Natural killer cell (primary cell): ENCODE measurements around the gene B3GALT5. TPM values are rescaled to one million over a fixed set of nuclear protein-coding genes. Genes with fewer than 3 reads are reported as not detected.

ENCODE experiments used
- ATAC-seq, 3 donors: fragments of 150-1000 bp in 2 of 3; fragments of 200-7000 bp in 1 of 3; cut with Tn5 transposase; 1 replicate in 1 of 3; 2 replicates in 2 of 3; pipeline ENCODE4 v1.10.0; 2021; ENCODE audit warnings: mild to moderate bottlenecking in 2 of 3, moderate library complexity in 2 of 3
- DNase-seq, 2 donors: peaks; one replicate each; pipeline versions ENCODE4 v3.0.0 to v3.0.0-alpha.2; 2013 to 2021; ENCODE audit warnings: mixed read lengths in 1 of 2
- H3K27ac ChIP-seq: one replicate; pipeline ENCODE4 v1.5.1; 2013; ENCODE audit warnings: mild to moderate bottlenecking, low read length
- H3K27me3 ChIP-seq: one replicate; pipeline ENCODE4 v1.6.1; 2013; ENCODE audit warnings: low read length; ENCODE audit not compliant: control insufficient read depth, insufficient read depth
- H3K36me3 ChIP-seq: one replicate; pipeline ENCODE4 v1.6.1; 2013; ENCODE audit warnings: low read length; ENCODE audit not compliant: control insufficient read depth, insufficient read depth
- H3K4me1 ChIP-seq: one replicate; pipeline ENCODE4 v1.6.1; 2013; ENCODE audit warnings: low read length; ENCODE audit not compliant: control insufficient read depth, insufficient read depth
- H3K4me3 ChIP-seq: one replicate; pipeline ENCODE4 v1.5.1; 2013; ENCODE audit warnings: low read length
- H3K9me3 ChIP-seq: one replicate; pipeline ENCODE4 v1.6.1; 2013; ENCODE audit warnings: low read length; ENCODE audit not compliant: control insufficient read depth, insufficient read depth
- H3K27ac Mint-ChIP-seq, 2 donors: one replicate each; pipeline ENCODE4 v1.8.0; 2022; ENCODE audit warnings: mild to moderate bottlenecking in 2 of 2, mixed read lengths in 2 of 2, moderate library complexity in 1 of 2
- H3K27me3 Mint-ChIP-seq, 2 donors: one replicate each; pipeline ENCODE4 v1.8.0; 2022; ENCODE audit warnings: low read depth in 2 of 2, mixed read lengths in 2 of 2
- H3K36me3 Mint-ChIP-seq: one replicate; pipeline ENCODE4 v1.8.0; 2022; ENCODE audit warnings: mixed read lengths
- H3K4me1 Mint-ChIP-seq, 2 donors: one replicate each; pipeline ENCODE4 v1.8.0; 2022; ENCODE audit warnings: mixed read lengths in 2 of 2
- H3K4me3 Mint-ChIP-seq: one replicate; pipeline ENCODE4 v1.8.0; 2022; ENCODE audit warnings: mild to moderate bottlenecking, moderate library complexity, mixed read lengths
- H3K9me3 Mint-ChIP-seq, 2 donors: one replicate each; pipeline ENCODE4 v1.8.0; 2022; ENCODE audit warnings: mixed read lengths in 2 of 2
- WGBS: methylation state at CpG from one replicate; pipeline ENCODE4 v1.1.7; 2013; ENCODE audit warnings: missing lambda C conversion rate; ENCODE audit not compliant: insufficient coverage; 5-methylcytosine and 5-hydroxymethylcytosine counted together
- intact Hi-C: fragments of 100-400 bp; cut with micrococcal nuclease; formaldehyde crosslinking; loops from one replicate; pipeline ENCODE4 v1.14.2; 2022
- total RNA-seq, 4 donors: library from RNA; stranded (reverse); fragments of 120-200 nt in 1 of 4; gene quantifications; one replicate each; pipeline versions ENCODE4 v1.2.3 to v1.2.4, GENCODE V29; 2013 to 2022
- TF ChIP-seq, protein P1 (sequence below): fragments of 200-600 bp; IDR thresholded peaks from one replicate; pipeline ENCODE4 v1.8.0; 2022; ENCODE audit warnings: antibody characterized with exemption

Gene B3GALT5
- total RNA-seq, 3 donors from 2014 or later (not counting 1 experiment from before 2014, with no cell fraction given) = 0.05 TPM; not detected in 2

GRCh38 chr21:39666681-39667315 lies 54.1 kb downstream of the B3GALT5 start:
- WGBS = 86% methylated on average over 17 of the region's 17 CpGs
- Histone ChIP-seq H3K27ac (no peak overlapping the region), H3K4me1 (no peaks in the 10 kb centered on the region), H3K4me3 (no peak overlapping the region), H3K9me3 (no peaks in the 10 kb centered on the region), H3K27me3 (no peaks in the 10 kb centered on the region), H3K36me3 (no peaks in the 10 kb centered on the region)
- H3K4me1 Mint-ChIP-seq = no peaks in the 10 kb centered on the region
- DNase-seq (no peak), ATAC-seq (no peak)
- TF ChIP-seq, protein P1, sequence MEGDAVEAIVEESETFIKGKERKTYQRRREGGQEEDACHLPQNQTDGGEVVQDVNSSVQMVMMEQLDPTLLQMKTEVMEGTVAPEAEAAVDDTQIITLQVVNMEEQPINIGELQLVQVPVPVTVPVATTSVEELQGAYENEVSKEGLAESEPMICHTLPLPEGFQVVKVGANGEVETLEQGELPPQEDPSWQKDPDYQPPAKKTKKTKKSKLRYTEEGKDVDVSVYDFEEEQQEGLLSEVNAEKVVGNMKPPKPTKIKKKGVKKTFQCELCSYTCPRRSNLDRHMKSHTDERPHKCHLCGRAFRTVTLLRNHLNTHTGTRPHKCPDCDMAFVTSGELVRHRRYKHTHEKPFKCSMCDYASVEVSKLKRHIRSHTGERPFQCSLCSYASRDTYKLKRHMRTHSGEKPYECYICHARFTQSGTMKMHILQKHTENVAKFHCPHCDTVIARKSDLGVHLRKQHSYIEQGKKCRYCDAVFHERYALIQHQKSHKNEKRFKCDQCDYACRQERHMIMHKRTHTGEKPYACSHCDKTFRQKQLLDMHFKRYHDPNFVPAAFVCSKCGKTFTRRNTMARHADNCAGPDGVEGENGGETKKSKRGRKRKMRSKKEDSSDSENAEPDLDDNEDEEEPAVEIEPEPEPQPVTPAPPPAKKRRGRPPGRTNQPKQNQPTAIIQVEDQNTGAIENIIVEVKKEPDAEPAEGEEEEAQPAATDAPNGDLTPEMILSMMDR = no peak
- intact Hi-C loops = no loop called here
- no peak overlapping the region for H3K4me3 Mint-ChIP-seq
- H3K27me3 Mint-ChIP-seq = peaks cover 0 to 7% of the 10 kb centered on the region in 2 donors
- no peak overlapping the region for H3K27ac Mint-ChIP-seq
- H3K36me3 Mint-ChIP-seq = no peaks in the 10 kb centered on the region
- no peaks in the 10 kb centered on the region for H3K9me3 Mint-ChIP-seq

DNA sequence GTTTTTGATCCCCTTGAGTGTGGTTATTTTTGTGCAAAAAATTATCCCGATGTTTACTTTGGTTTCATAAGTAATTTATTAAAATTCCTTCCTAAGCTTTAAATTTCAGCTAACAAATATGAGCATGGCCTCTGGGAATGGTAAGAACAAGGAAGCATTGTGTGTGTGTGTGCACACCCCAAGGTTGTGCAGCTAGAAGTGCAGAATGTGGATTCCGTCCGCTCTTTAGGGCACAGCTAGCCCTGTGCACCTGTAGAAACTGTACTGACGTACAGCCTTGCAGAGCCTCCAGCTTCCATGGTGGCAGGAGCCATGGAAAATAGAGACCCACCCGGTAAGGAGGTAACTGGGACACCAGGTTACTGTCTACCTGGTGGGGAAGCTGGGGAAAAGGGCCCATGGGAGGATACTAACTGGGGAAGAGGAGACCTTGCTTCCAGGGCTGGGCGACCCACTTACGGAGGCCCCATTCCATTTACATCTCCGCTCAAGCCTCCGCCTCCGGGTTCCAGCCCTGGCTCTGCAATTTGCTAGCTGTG lies 54.7 kb downstream of the B3GALT5 start:
- TF ChIP-seq, protein P1 = no peak
- Histone ChIP-seq H3K4me1 (no peaks in the 10 kb centered on the region), H3K9me3 (no peaks in the 10 kb centered on the region), H3K36me3 (no peaks in the 10 kb centered on the region), H3K4me3 (no peak overlapping the region), H3K27me3 (no peaks in the 10 kb centered on the region), H3K27ac (no peak overlapping the region)
- ATAC-seq (no peak), DNase-seq (no peak)
- Mint-ChIP-seq H3K36me3 (no peaks in the 10 kb centered on the region), H3K27ac (no peak overlapping the region), H3K27me3 (peaks cover 0 to 7% of the 10 kb centered on the region in 2 donors), H3K9me3 (no peaks in the 10 kb centered on the region), H3K4me3 (no peak overlapping the region), H3K4me1 (no peaks in the 10 kb centered on the region)
- intact Hi-C loops = no loop called here
- 91% methylated on average over 9 of the region's 10 CpGs for WGBS

DNA sequence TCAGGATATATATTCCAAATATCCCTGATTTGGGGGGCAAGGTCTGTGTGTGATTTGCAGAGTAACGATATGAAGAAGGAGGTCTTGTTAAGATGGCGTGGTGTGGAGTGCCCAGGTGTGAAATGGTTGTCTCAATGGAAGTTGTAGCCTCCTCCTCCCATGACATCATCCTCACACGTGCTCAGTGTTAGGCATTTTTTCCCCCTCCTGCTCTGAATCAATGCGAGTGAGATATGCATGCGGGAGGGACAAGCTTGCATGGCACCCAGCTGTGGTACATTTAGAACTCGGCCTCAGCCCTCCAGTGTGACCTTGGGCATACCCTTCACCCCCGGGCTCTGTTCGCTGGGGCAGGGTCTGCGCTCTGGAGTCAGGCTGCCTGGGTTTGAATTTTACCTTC lies 55.6 kb downstream of the B3GALT5 start:
- ATAC-seq = no peak
- WGBS = 91% methylated on average over 8 of the region's 9 CpGs
- Histone ChIP-seq H3K9me3 (no peaks in the 10 kb centered on the region), H3K36me3 (no peaks in the 10 kb centered on the region), H3K4me1 (no peaks in the 10 kb centered on the region), H3K27ac (no peak overlapping the region), H3K4me3 (no peak overlapping the region), H3K27me3 (no peaks in the 10 kb centered on the region)
- Mint-ChIP-seq H3K27ac (no peak overlapping the region), H3K9me3 (no peaks in the 10 kb centered on the region), H3K4me1 (no peaks in the 10 kb centered on the region), H3K4me3 (no peak overlapping the region), H3K36me3 (no peaks in the 10 kb centered on the region), H3K27me3 (peaks cover 0 to 7% of the 10 kb centered on the region in 2 donors)
- TF ChIP-seq, protein P1 = no peak
- intact Hi-C loops = no loop called here
- DNase-seq = no peak

DNA sequence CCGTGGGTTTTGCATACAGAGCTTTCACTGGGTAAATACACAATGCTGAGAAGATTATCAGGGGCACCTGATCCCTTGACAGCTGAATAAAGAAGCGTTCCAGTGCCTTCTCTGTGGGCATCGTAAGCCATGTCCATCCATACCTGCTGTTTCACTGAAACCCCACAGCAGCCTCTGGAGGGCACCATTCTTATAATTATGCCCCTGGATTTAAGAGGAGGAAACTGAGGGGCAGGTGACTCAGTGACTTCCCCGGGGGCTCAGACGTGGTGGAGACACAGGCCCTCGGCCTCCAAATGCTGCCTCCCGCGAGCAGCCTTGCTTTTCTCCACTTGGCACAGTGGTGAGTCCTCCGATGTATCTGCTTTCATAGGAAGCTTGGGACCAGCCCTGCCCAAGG lies 56.7 kb downstream of the B3GALT5 start:
- TF ChIP-seq, protein P1 = no peak
- no peak for ATAC-seq
- DNase-seq = no peak
- Mint-ChIP-seq H3K4me1 (no peaks in the 10 kb centered on the region), H3K27ac (no peak overlapping the region), H3K4me3 (no peak overlapping the region), H3K36me3 (no peaks in the 10 kb centered on the region), H3K27me3 (peaks cover 0 to 7% of the 10 kb centered on the region in 2 donors), H3K9me3 (no peaks in the 10 kb centered on the region)
- Histone ChIP-seq H3K27me3 (no peaks in the 10 kb centered on the region), H3K4me1 (no peaks in the 10 kb centered on the region), H3K4me3 (no peak overlapping the region), H3K9me3 (no peaks in the 10 kb centered on the region), H3K36me3 (no peaks in the 10 kb centered on the region), H3K27ac (no peak overlapping the region)
- intact Hi-C loops = no loop called here
- WGBS = 82% methylated on average over 9 of the region's 9 CpGs
